SK-N-SH treated with all-trans-retinoic acid at 6 μM for 48 hours (cell line): Measurements from ENCODE around the gene ZNHIT3.

ENCODE experiments used
- ATAC-seq: fragments of 200-7000 bp; cut with Tn5 transposase; 3 replicates; pipeline ENCODE4 v1.9.1; 2020; ENCODE audit warnings: mild to moderate bottlenecking, moderate library complexity
- ARNTL ChIP-seq: fragments of 450-650 bp; formaldehyde crosslinking; IDR thresholded peaks from 2 replicates; pipeline ENCODE4 v1.5.0; 2020; ENCODE audit warnings: low read depth, mild to moderate bottlenecking, moderate library complexity, borderline replicate concordance
- BACH2 ChIP-seq: fragments of 250-450 bp; sonication (Bioruptor Pico); IDR thresholded peaks from 2 replicates; pipeline ENCODE4 v1.9.0; 2021; ENCODE audit warnings: mild to moderate bottlenecking, borderline replicate concordance
- CSDC2 ChIP-seq: fragments of 250-450 bp; sonication (Bioruptor Pico); IDR thresholded peaks from 2 replicates; pipeline ENCODE4 v1.5.0; 2020; ENCODE audit warnings: mild to moderate bottlenecking, moderate library complexity
- GLIS3 ChIP-seq: fragments of 250-450 bp; sonication (Bioruptor Pico); IDR thresholded peaks from 2 replicates; pipeline ENCODE4 v1.5.0; 2020; ENCODE audit warnings: mild to moderate bottlenecking, moderate library complexity
- OSR1 ChIP-seq: fragments of 250-450 bp; sonication (Bioruptor Pico); IDR thresholded peaks from 2 replicates; pipeline ENCODE4 v1.8.0; 2022; ENCODE audit warnings: moderate library complexity, mild to moderate bottlenecking, inconsistent platforms
- PPARA ChIP-seq: fragments of 250-450 bp; sonication (Bioruptor Pico); IDR thresholded peaks from 2 replicates; pipeline ENCODE4 v1.5.0; 2020; ENCODE audit warnings: mild to moderate bottlenecking, borderline replicate concordance
- SNAI2 ChIP-seq: fragments of 250-450 bp; sonication (Bioruptor Pico); IDR thresholded peaks from 2 replicates; pipeline ENCODE4 v1.5.0; 2020; ENCODE audit warnings: mild to moderate bottlenecking, moderate library complexity
- TCF4 ChIP-seq: fragments of 250-450 bp; sonication (Bioruptor Pico); IDR thresholded peaks from 2 replicates; pipeline ENCODE4 v1.8.0; 2021; ENCODE audit warnings: mild to moderate bottlenecking, moderate library complexity, borderline replicate concordance
- ZC3H10 ChIP-seq: fragments of 250-450 bp; sonication (Bioruptor Pico); IDR thresholded peaks from 2 replicates; pipeline ENCODE4 v1.5.1; 2021; ENCODE audit warnings: mild to moderate bottlenecking, moderate library complexity
- ZFP30 ChIP-seq: fragments of 450-650 bp; formaldehyde crosslinking; IDR thresholded peaks from 2 replicates; pipeline ENCODE4 v1.5.0; 2022; ENCODE audit warnings: mild to moderate bottlenecking, moderate library complexity
- ZNF565 ChIP-seq: fragments of 450-650 bp; formaldehyde crosslinking; conservative IDR thresholded peaks from 2 replicates; pipeline ENCODE4 v1.5.0; 2020; ENCODE audit warnings: low read depth, mild to moderate bottlenecking, moderate library complexity
- ZNF70 ChIP-seq: fragments of 450-650 bp; formaldehyde crosslinking; IDR thresholded peaks from 2 replicates; pipeline ENCODE4 v1.5.0; 2020; ENCODE audit warnings: mild to moderate bottlenecking, moderate library complexity
- TF ChIP-seq, protein P1 (sequence below): fragments of 250-450 bp; sonication (Bioruptor Pico); IDR thresholded peaks from 2 replicates; pipeline ENCODE4 v1.5.1; 2020; ENCODE audit warnings: low read depth, mild to moderate bottlenecking, moderate library complexity
- TF ChIP-seq, protein P2 (sequence below): fragments of 250-450 bp; sonication (Bioruptor Pico); IDR thresholded peaks from 2 replicates; pipeline ENCODE4 v1.8.0; 2020; ENCODE audit warnings: mild to moderate bottlenecking, moderate library complexity, borderline replicate concordance
- TF ChIP-seq, protein P3 (sequence below): fragments of 250-450 bp; sonication (Bioruptor Pico); IDR thresholded peaks from 2 replicates; pipeline ENCODE4 v1.5.1; 2021; ENCODE audit warnings: mild to moderate bottlenecking, moderate library complexity
- TF ChIP-seq, protein P4 (sequence below): fragments of 250-450 bp; sonication (Bioruptor Pico); IDR thresholded peaks from 2 replicates; pipeline ENCODE4 v1.5.0; 2020; ENCODE audit warnings: mild to moderate bottlenecking, moderate library complexity
- TF ChIP-seq, protein P5 (sequence below): fragments of 250-450 bp; sonication (Bioruptor Pico); IDR thresholded peaks from 2 replicates; pipeline ENCODE4 v1.8.0; 2021; ENCODE audit warnings: low read depth, mild to moderate bottlenecking, moderate library complexity, borderline replicate concordance

The ZNHIT3 gene

DNA sequence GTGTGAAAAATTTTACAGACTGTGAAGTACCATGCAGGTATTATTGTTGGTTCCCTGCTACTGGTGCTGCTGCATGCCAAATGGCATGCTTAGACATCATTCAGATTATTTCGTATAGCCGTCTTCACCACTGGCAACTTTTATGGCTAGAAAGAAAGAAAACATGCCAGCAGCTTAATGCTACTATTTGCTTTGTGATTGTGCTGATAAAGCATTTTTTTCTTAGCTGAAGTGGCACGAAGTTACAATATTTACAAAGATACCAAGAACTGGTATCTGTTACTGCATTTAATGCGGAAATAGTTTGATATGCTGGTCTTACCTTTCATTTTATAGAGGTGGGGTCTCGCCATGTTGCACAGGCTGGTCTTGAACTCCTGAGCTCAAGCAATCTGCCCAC lies 8.2 kb downstream of the ZNHIT3 start:
- ATAC-seq: no peak
- TF ChIP-seq, protein P1, sequence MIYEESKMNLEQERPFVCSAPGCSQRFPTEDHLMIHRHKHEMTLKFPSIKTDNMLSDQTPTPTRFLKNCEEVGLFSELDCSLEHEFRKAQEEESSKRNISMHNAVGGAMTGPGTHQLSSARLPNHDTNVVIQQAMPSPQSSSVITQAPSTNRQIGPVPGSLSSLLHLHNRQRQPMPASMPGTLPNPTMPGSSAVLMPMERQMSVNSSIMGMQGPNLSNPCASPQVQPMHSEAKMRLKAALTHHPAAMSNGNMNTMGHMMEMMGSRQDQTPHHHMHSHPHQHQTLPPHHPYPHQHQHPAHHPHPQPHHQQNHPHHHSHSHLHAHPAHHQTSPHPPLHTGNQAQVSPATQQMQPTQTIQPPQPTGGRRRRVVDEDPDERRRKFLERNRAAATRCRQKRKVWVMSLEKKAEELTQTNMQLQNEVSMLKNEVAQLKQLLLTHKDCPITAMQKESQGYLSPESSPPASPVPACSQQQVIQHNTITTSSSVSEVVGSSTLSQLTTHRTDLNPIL: no peak
- TF ChIP-seq ZNF70 (CRISPR knock-in tag): no peak
- TF ChIP-seq SNAI2 (CRISPR knock-in tag): no peak
- TF ChIP-seq, protein P2, sequence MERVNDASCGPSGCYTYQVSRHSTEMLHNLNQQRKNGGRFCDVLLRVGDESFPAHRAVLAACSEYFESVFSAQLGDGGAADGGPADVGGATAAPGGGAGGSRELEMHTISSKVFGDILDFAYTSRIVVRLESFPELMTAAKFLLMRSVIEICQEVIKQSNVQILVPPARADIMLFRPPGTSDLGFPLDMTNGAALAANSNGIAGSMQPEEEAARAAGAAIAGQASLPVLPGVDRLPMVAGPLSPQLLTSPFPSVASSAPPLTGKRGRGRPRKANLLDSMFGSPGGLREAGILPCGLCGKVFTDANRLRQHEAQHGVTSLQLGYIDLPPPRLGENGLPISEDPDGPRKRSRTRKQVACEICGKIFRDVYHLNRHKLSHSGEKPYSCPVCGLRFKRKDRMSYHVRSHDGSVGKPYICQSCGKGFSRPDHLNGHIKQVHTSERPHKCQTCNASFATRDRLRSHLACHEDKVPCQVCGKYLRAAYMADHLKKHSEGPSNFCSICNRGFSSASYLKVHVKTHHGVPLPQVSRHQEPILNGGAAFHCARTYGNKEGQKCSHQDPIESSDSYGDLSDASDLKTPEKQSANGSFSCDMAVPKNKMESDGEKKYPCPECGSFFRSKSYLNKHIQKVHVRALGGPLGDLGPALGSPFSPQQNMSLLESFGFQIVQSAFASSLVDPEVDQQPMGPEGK (CRISPR knock-in tag): no peak

DNA sequence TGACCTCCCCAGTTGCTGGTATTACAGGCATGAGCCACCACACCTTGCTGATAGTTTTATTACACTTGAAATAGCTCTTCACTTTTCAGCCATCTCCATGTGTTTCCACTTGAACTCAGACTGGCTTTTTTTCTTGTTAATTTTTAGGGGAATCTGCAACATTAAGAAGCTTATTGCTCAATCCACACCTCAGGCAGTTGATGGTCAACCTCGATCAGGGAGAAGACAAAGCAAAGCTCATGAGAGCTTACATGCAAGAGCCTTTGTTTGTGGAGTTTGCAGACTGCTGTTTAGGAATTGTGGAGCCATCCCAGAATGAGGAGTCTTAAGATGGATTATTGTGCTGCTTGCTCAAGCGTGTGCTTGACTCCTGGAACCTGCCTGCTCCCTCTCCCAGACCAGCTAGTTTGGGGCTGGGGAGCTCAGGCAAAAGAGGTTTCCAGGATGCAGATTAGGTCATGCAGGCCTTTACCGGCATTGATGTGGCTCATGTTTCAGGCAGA lies 8.6 kb downstream of the ZNHIT3 start:
- TF ChIP-seq ZC3H10: no peak
- no peak for TF ChIP-seq SNAI2 (CRISPR knock-in tag)
- TF ChIP-seq, protein P2 (CRISPR knock-in tag): no peak
- no peak for TF ChIP-seq CSDC2 (CRISPR knock-in tag)
- no peak for TF ChIP-seq ZNF70 (CRISPR knock-in tag)
- TF ChIP-seq, all 23 proteins: peak for 0
- ATAC-seq: no peak

DNA sequence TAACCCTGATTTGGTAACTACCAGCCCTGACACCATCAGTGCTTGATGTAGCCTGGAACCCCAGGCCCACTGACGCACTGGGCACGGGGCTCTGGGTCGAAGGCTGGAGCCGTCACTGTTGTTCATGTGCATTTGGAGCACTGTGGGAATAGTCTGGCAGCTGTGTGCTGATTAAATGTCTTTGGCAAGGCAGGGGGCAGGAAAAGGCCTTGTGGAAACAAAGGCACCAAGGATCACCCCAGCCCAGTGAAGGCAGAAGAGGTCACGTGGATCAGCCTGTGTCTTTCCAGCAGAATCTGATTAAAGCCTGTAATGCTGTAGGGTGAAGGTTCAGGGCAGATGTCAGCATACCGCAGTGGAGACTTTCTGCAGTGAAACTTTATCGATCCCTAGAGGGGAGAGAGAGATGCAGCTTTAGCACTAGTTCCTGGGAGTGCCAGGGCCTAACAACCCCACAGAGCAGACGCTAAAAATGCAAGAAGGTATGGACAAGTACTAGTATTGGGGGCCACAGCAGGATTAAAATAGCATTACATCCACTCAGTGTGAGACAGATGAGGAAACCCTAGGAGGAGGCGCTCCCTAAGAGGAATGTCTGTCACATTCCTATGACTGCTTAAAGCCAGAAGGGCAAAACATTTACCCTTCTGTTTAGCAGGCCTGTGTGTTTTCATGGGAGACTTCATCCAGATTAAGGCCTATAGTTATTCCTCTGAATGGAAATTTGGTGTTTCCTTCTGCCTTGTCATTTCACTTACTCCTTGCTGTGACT lies 9.7 kb downstream of the ZNHIT3 start:
- TF ChIP-seq GLIS3 (no peak), ZFP30 (CRISPR knock-in tag) (no peak), ZNF70 (CRISPR knock-in tag) (no peak), PPARA (CRISPR knock-in tag) (no peak), TCF4 (CRISPR knock-in tag) (no peak), ZNF565 (CRISPR knock-in tag) (no peak), SNAI2 (CRISPR knock-in tag) (no peak), BACH2 (no peak), ARNTL (no peak), OSR1 (CRISPR knock-in tag) (no peak)
- TF ChIP-seq, protein P1: no peak
- TF ChIP-seq, protein P3, sequence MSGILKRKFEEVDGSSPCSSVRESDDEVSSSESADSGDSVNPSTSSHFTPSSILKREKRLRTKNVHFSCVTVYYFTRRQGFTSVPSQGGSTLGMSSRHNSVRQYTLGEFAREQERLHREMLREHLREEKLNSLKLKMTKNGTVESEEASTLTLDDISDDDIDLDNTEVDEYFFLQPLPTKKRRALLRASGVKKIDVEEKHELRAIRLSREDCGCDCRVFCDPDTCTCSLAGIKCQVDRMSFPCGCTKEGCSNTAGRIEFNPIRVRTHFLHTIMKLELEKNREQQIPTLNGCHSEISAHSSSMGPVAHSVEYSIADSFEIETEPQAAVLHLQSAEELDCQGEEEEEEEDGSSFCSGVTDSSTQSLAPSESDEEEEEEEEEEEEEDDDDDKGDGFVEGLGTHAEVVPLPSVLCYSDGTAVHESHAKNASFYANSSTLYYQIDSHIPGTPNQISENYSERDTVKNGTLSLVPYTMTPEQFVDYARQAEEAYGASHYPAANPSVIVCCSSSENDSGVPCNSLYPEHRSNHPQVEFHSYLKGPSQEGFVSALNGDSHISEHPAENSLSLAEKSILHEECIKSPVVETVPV (CRISPR knock-in tag): no peak
- TF ChIP-seq, protein P2 (CRISPR knock-in tag): no peak
- TF ChIP-seq, protein P4, sequence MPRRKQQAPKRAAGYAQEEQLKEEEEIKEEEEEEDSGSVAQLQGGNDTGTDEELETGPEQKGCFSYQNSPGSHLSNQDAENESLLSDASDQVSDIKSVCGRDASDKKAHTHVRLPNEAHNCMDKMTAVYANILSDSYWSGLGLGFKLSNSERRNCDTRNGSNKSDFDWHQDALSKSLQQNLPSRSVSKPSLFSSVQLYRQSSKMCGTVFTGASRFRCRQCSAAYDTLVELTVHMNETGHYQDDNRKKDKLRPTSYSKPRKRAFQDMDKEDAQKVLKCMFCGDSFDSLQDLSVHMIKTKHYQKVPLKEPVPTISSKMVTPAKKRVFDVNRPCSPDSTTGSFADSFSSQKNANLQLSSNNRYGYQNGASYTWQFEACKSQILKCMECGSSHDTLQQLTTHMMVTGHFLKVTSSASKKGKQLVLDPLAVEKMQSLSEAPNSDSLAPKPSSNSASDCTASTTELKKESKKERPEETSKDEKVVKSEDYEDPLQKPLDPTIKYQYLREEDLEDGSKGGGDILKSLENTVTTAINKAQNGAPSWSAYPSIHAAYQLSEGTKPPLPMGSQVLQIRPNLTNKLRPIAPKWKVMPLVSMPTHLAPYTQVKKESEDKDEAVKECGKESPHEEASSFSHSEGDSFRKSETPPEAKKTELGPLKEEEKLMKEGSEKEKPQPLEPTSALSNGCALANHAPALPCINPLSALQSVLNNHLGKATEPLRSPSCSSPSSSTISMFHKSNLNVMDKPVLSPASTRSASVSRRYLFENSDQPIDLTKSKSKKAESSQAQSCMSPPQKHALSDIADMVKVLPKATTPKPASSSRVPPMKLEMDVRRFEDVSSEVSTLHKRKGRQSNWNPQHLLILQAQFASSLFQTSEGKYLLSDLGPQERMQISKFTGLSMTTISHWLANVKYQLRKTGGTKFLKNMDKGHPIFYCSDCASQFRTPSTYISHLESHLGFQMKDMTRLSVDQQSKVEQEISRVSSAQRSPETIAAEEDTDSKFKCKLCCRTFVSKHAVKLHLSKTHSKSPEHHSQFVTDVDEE (CRISPR knock-in tag): no peak
- TF ChIP-seq, protein P5, sequence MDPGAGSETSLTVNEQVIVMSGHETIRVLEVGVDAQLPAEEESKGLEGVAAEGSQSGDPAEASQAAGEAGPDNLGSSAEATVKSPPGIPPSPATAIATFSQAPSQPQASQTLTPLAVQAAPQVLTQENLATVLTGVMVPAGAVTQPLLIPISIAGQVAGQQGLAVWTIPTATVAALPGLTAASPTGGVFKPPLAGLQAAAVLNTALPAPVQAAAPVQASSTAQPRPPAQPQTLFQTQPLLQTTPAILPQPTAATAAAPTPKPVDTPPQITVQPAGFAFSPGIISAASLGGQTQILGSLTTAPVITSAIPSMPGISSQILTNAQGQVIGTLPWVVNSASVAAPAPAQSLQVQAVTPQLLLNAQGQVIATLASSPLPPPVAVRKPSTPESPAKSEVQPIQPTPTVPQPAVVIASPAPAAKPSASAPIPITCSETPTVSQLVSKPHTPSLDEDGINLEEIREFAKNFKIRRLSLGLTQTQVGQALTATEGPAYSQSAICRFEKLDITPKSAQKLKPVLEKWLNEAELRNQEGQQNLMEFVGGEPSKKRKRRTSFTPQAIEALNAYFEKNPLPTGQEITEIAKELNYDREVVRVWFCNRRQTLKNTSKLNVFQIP (CRISPR knock-in tag): no peak
- TF ChIP-seq, all 23 proteins: peak for 0
- no peak for ATAC-seq
